Tibial nerve (tissue), 4 donors: ENCODE measurements around the gene TBXAS1. TPM values are rescaled to one million over a fixed set of nuclear protein-coding genes. Genes with fewer than 3 reads are reported as not detected.

ENCODE experiments used
- DNase-seq, 2 donors: peaks; one replicate each; pipeline ENCODE4 v3.0.0-alpha.2; 2019; ENCODE audit warnings: low spot score in 2 of 2
- H3K27ac ChIP-seq, 4 donors: fragments of 200-600 bp; sonication (generic) in 3 of 4; one replicate each; pipeline ENCODE4 v1.5.1; 2017 to 2019; ENCODE audit warnings: mild to moderate bottlenecking in 1 of 4
- H3K27me3 ChIP-seq, 2 donors: fragments of 200-600 bp; sonication (generic) in 1 of 2; one replicate each; pipeline versions ENCODE4 v1.5.1 to v1.6.0; 2017 to 2019
- H3K36me3 ChIP-seq, 3 donors: fragments of 200-600 bp; sonication (generic); one replicate each; pipeline ENCODE4 v1.5.1; 2018 to 2019
- H3K4me1 ChIP-seq, 4 donors: fragments of 200-600 bp; sonication (generic) in 3 of 4; one replicate each; pipeline ENCODE4 v1.5.1; 2017 to 2019
- H3K4me3 ChIP-seq, 4 donors: fragments of 200-600 bp; sonication (generic) in 3 of 4; one replicate each; pipeline ENCODE4 v1.5.1; 2017 to 2019; ENCODE audit warnings: mild to moderate bottlenecking in 1 of 4, moderate library complexity in 1 of 4
- H3K9me3 ChIP-seq, 4 donors: fragments of 200-600 bp; sonication (generic) in 3 of 4; one replicate each; pipeline ENCODE4 v1.5.1; 2017 to 2019
- EP300 ChIP-seq, 2 donors: sonication (generic); formaldehyde crosslinking; IDR thresholded peaks; one replicate each; pipeline ENCODE4 v1.6.1; 2017; ENCODE audit warnings: antibody characterized with exemption in 2 of 2, mild to moderate bottlenecking in 1 of 2
- POLR2A ChIP-seq, 2 donors: fragments of 450-650 bp; IDR thresholded peaks; one replicate each; pipeline ENCODE4 v1.6.1; 2017; ENCODE audit warnings: antibody characterized with exemption in 2 of 2, mild to moderate bottlenecking in 2 of 2, moderate library complexity in 2 of 2
- WGBS, 2 donors: methylation state at CpG; one replicate each; pipeline ENCODE4 v1.1.5; 2018; 5-methylcytosine and 5-hydroxymethylcytosine counted together
- total RNA-seq, 4 donors: library from RNA; depleted of rRNA; stranded (reverse); fragments of >200 nt; gene quantifications; one replicate each; pipeline ENCODE4 v1.1.0, GENCODE V29; 2016
- TF ChIP-seq, protein P1 (sequence below), 5 experiments: fragments of 200-600 bp in 3 of 5; fragments of 450-650 bp in 2 of 5; sonication (generic) in 3 of 5; IDR thresholded peaks; one replicate each; pipeline ENCODE4 v1.5.1; 2016 to 2019; ENCODE audit warnings: antibody characterized with exemption in 5 of 5, mild to moderate bottlenecking in 3 of 5, moderate library complexity in 2 of 5

The TBXAS1 gene
- total RNA-seq, 4 donors from 2014 or later: 19.0 to 80.4 (median 30.5) TPM

DNA sequence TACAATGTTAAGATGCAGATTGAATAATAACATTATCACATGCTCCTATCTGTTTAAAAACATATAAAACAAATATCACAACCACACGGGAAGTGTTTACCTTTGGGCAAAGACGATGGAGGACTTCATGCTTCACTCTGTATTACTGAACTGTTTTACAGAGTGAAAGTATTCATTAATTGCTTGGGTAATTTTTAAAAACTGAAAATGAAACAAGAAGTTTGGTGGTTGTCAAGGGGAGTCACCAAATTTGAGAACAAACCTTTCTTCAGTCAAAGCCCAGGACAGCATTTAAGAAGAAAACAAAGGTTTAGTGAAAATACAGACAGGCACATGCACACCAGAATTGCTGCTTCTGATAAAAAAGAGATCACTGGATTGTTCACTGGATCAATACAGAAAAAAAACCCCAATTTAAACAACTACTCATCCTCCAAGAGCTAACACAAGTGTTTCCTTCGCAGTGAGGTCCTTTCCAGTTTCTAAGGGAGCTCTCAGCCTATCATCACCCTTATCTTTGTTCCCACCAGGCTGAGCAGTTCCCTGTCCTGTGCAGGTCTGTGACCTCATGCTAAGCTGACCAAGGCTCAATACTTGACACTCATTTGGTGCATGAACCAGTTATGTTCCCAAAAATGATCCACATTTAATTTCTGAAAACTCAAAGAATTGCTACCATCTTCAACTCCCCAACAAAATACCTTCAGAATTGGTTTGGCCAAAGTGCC is 224.9 kb downstream of the TBXAS1 start:
- no peaks in the 10 kb centered on the region for H3K27me3 ChIP-seq
- no peak for DNase-seq
- peaks cover 0 to 38% (median 0%) of the 10 kb centered on the region in 3 donors for H3K36me3 ChIP-seq
- no peak overlapping the region for H3K4me3 ChIP-seq
- no peak for TF ChIP-seq POLR2A (IDR thresholded peaks at IDR 0.05)
- TF ChIP-seq EP300 (IDR thresholded peaks at IDR 0.05): no peak
- TF ChIP-seq, protein P1, sequence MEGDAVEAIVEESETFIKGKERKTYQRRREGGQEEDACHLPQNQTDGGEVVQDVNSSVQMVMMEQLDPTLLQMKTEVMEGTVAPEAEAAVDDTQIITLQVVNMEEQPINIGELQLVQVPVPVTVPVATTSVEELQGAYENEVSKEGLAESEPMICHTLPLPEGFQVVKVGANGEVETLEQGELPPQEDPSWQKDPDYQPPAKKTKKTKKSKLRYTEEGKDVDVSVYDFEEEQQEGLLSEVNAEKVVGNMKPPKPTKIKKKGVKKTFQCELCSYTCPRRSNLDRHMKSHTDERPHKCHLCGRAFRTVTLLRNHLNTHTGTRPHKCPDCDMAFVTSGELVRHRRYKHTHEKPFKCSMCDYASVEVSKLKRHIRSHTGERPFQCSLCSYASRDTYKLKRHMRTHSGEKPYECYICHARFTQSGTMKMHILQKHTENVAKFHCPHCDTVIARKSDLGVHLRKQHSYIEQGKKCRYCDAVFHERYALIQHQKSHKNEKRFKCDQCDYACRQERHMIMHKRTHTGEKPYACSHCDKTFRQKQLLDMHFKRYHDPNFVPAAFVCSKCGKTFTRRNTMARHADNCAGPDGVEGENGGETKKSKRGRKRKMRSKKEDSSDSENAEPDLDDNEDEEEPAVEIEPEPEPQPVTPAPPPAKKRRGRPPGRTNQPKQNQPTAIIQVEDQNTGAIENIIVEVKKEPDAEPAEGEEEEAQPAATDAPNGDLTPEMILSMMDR (IDR thresholded peaks at IDR 0.05): no peak
- H3K9me3 ChIP-seq: no peaks in the 10 kb centered on the region
- 88% methylated on average over 3 of the region's 3 CpGs for WGBS, 2 donors
- peaks cover 0 to 19% (median under 1%) of the 10 kb centered on the region in 4 donors for H3K4me1 ChIP-seq
- no peak overlapping the region for H3K27ac ChIP-seq

DNA sequence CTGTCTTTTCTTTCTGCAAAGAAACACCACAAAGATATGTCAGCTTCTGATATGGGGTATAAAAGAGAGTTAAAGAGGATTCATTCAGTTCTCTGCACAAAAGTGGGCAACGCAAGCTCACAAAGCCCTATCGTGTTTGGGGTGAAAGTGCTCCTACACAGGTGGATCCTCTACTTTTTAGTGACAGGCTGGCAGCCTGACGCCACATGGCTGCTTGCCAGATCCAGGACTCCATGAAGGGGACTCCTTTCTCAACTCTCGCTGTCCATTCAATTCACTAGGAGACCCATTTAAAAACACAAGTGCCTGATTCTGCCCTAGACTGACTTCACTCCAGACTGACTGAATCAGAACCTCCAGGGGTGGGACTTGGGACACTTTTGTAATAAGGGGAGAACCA is 225.7 kb downstream of the TBXAS1 start:
- Histone ChIP-seq H3K27me3 (no peaks in the 10 kb centered on the region), H3K36me3 (peaks cover 0 to 32% (median 0%) of the 10 kb centered on the region in 3 donors), H3K27ac (no peak overlapping the region), H3K9me3 (no peaks in the 10 kb centered on the region), H3K4me1 (peaks cover 0 to 19% (median 7%) of the 10 kb centered on the region in 4 donors), H3K4me3 (no peak overlapping the region)
- TF ChIP-seq POLR2A (IDR thresholded peaks at IDR 0.05): no peak
- no peak for TF ChIP-seq EP300 (IDR thresholded peaks at IDR 0.05)
- TF ChIP-seq, protein P1 (IDR thresholded peaks at IDR 0.05): no peak
- WGBS, 2 donors: 83 to 87% methylated on average over 4 of the region's 4 CpGs
- DNase-seq: no peak

DNA sequence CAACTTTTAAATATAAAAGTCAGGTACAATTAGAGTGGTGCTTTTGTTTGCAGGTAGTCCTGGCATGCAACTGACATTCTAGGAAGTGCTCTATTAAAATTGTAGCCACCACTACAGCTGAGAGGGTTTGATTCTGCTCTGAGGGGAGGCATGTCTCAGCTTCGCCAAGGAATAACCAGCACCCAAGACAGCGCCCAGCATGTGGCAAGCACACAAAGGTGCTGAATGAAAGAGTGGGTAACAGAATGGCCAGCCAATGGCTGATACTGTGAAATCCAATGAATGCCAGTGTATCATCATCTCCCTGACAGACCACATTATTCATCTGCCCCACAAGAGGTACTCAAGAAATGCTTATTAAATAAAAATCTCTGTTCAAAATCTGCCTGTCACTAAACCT is 226.8 kb downstream of the TBXAS1 start:
- DNase-seq: no peak
- H3K4me3 ChIP-seq: no peak overlapping the region
- H3K27ac ChIP-seq: no peak overlapping the region
- H3K27me3 ChIP-seq: no peaks in the 10 kb centered on the region
- no peaks in the 10 kb centered on the region for H3K9me3 ChIP-seq
- TF ChIP-seq, protein P1 (IDR thresholded peaks at IDR 0.05): no peak
- TF ChIP-seq EP300 (IDR thresholded peaks at IDR 0.05) (no peak), POLR2A (IDR thresholded peaks at IDR 0.05) (no peak)
- peaks cover 0 to 27% (median 15%) of the 10 kb centered on the region in 4 donors for H3K4me1 ChIP-seq
- WGBS, 2 donors: 97 to 100% methylated on average over 2 of the region's 2 CpGs
- H3K36me3 ChIP-seq: peaks cover 0 to 32% (median 0%) of the 10 kb centered on the region in 3 donors

DNA sequence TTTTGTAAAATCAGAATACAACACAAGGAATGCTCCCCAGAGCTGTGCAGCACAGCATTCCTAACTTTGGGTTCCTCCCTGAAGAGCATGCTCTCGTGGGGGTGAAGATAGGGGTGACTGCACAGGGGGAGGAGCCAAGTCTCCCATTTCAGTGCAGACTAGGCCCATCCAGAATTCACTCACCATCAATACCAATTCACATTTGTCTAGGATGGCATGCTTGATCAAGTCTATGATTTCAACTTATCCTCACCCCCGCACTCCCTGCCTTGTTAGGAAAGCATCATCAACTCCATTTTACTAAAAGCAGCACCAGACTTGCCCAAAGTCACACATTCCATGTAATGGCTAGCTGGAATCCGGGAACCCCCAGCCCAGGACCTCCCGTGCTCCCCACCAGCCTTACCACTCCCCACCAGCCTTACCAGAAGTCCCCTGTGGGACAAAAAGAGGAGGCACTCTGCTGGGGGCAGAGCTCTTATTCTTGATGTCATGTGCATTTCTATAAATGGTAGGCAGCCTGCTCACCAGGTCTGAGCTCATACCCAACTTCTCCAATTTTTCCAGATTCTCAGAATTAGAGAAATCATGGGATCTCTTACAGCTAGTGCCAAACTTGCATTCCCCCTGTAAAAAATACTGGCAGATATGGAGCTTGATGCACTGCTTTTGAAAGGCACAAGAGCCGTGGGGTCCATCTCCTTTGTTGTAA is 227.5 kb downstream of the TBXAS1 start:
- Histone ChIP-seq H3K9me3 (no peaks in the 10 kb centered on the region), H3K36me3 (peaks cover 0 to 29% (median 0%) of the 10 kb centered on the region in 3 donors), H3K27ac (no peak overlapping the region), H3K4me3 (no peak overlapping the region), H3K4me1 (peaks cover 0 to 34% (median 22%) of the 10 kb centered on the region in 4 donors), H3K27me3 (no peaks in the 10 kb centered on the region)
- no peak for DNase-seq
- 87 to 88% methylated on average over 5 of the region's 5 CpGs for WGBS, 2 donors
- TF ChIP-seq EP300 (IDR thresholded peaks at IDR 0.05) (no peak), POLR2A (IDR thresholded peaks at IDR 0.05) (no peak)
- TF ChIP-seq, protein P1 (IDR thresholded peaks at IDR 0.05): no peak

DNA sequence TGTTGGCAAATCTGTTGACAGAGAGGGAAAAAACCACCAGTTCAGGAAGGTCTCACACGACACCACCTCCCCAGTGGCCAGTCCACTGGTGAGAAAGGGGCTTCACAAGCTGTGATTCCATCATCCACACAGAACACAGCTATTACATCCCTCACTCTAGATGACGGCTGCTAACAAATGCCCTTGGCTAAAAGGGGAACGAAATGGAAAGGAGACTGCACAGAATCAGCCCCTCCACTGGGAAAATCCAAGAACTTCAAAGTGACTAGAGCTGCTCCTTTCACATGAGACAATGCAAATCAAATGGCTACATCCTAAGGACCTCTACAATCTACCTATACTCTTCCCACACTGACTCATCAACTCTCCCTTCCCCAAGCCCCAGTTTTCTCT is 228.1 kb downstream of the TBXAS1 start:
- Histone ChIP-seq H3K9me3 (no peaks in the 10 kb centered on the region), H3K27me3 (no peaks in the 10 kb centered on the region), H3K4me1 (peaks cover 0 to 40% (median 24%) of the 10 kb centered on the region in 4 donors), H3K4me3 (no peak overlapping the region), H3K27ac (no peak overlapping the region), H3K36me3 (peaks cover 0 to 24% (median 0%) of the 10 kb centered on the region in 3 donors)
- TF ChIP-seq, protein P1 (IDR thresholded peaks at IDR 0.05): no peak
- TF ChIP-seq POLR2A (IDR thresholded peaks at IDR 0.05) (no peak), EP300 (IDR thresholded peaks at IDR 0.05) (no peak)
- no peak for DNase-seq
- 89 to 94% methylated on average over 3 of the region's 3 CpGs for WGBS, 2 donors
